COLO668 (cell line): Measurements from ENCODE around the gene UBXN6.

Experiments used
- DNase-seq: peaks from one replicate; lab custom pipeline; 2025; ENCODE audit not compliant: unreplicated experiment; lab: John Stamatoyannopoulos, UW

UBXN6 gene, protein sequence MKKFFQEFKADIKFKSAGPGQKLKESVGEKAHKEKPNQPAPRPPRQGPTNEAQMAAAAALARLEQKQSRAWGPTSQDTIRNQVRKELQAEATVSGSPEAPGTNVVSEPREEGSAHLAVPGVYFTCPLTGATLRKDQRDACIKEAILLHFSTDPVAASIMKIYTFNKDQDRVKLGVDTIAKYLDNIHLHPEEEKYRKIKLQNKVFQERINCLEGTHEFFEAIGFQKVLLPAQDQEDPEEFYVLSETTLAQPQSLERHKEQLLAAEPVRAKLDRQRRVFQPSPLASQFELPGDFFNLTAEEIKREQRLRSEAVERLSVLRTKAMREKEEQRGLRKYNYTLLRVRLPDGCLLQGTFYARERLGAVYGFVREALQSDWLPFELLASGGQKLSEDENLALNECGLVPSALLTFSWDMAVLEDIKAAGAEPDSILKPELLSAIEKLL

DNA sequence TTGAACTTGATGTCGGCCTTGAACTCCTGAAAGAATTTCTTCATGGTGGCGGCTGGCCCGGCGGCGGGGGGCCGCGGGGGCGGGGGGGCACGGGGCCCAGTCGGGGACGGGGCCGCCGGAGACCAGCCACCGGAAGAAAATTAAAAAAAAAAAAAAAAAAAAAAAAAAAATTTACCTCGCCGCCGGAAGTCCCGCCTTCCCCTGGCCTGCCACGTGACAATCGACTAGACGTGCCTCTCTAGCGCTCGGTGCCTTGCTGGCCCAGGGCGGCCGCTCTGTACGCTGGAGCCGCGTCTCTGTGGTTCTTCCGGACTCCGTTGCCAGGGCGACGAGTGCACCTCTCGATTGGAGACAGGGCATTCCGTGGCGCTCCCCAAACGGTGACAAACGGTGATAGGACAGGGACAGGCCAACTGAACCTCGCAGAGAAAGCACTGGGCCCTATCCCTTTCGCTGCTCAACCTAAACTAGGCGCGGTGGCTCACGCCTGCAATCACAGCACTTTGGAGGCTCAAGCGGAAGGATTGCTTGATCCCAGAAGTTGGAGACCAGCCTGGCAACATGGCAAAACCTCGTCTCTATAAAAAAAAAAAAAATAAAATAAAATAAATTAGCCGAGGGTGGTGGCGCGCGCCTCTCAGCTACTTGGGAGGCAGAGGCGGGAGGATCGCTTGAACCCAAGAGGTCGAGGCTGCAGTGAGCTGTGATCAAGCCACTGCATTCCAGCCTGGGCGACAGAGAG, at the start of gene UBXN6:
UBXN6 (minus strand) TSS at position 141 of the 742 bp plus-strand sequence; CDS start at position 44, 97 bp downstream.
- peak; percentile 97 for DNase-seq

DNA sequence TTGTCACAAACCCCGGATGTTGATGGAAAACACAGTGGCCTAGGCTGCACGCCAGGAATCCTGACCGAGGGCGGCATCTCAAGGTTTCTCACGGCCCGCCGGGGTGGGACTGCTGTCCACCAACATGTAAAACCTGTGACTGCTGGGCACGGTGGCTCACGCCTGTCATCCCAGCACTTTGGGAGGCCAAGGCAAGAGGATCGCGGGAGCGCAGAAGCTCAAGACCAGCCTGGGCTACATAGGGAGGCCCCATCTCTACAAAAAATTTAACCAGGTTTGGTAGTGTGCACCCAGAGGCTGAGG, 49.5 kb upstream of the UBXN6 start:
- DNase-seq = no peak

DNA sequence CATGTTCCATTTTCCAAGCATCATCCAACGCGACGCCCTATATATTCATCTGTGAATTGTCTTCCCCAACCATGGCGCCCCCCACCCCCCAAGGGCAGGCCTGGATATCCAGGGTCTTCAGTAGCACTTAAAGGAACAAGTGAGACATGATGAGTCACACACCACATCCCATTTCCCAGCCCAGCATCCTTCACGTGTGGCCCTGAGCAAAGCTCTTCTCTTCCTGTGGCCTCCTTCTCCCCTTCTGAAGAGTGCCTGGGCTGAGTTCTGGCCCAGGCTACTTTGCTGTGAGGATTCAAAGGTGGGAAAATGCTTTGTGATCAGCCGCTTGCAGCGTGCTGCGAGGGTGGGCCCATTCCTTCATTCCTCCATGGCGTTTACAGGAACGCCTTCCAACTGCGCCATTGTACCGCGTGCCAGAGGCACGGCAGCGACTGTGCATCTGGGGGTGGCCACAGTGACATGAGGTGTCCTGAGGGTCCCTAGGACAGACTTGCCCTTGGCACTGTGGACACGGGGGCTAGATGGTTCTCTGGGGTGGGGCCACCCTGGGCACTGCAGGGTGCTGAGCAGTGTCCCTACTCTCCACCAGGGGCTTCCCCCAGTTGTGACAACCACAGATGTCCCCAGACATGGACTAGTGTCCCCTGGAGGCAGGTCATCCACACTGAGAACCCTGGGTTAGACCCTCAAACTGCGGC, 49.0 kb upstream of the UBXN6 start:
- DNase-seq = no peak

DNA sequence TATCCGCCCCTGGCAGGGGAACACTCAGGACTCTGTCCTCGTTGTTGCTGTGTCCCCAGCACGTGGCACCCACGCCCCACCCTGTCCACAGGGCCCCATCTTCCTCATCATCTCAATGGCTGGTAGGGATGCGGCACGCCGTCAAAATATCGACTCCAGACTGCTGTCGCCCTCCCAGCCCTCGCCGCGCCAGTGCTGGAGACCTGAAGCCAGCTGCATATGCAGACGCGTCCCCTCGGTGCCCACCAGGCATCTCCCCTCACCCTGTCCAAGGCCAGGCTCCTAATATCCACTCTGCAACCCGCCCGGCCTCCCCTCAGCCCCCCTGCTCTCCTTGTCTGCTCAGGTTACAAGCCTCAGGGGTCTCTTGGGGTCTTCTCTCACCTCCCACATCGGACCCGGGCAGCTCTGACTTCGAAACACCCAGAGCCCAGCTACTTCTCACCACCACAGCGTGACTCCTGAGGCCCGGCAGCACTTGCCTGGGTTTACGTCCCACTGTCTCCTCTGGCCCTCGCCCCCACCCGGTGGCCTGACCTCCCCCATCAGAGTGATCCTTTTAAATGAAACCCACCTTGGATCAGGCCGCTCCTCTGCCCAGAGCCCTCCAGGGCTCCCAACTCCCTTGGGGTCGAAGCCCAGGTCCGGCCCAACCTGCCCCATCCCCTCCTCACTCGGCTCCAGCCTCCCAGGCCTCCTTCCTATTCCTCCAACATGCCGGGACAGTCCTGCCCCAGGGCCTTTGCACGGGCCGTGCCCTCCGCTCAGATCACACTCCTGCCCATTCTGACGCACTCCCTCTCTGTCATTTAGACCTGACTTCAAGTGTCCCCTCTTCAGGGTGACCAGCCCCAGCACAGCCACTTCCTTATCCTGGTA, 48.2 kb upstream of the UBXN6 start:
- no peak for DNase-seq

DNA sequence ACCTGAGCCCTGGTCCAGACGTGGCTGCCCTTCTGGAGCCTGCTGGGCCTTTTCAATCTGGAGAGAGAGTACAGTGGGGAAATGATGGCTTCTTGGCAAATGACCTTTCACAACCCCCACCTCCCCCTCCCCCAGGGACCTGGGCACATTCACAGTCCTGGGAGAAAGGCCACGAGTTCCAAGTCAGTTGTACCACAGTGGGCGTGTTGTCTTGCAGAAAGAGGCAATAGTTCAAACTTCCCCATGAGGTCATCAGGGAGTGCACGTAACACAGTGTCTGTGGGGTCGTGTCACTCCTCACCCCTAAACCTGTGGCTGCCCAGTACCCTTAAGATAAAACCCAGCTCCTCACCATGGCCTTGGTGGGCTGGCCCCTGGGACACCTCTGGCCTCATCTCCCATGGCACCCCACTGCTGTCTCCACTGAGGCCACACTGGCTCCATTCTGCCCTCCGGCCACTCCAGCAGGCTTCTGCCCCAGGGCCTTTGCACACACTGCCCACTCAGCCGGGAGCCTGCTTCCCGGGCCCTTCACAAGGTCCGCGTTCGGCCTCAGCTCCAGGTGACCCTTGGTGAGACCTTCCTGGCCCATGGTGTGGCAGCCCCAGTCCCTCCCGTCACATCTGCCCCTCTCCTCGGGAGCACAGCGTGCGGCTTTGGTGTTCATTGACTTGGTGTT, 47.4 kb upstream of the UBXN6 start:
- DNase-seq = no peak

DNA sequence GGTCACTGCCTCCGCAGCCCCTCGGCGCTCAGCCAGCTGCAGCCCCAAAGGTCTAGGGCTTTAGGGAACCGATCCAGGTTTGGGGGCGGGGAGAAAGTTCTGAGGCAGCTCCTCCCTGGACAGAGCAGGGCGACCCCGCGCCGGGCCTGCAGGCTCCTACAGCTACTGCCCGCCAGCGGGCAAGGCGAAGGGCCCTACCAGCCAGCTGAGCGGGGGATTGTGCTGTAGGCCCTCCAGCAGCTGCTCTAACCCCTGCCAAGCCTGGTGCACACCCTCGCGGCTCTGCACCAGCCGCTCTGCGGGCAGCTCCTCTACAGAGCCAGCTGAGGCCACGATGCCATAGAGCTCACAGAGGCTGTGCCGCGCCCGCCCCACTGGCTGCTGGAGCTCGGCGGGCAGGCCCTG, 46.7 kb upstream of the UBXN6 start:
- DNase-seq = no peak

DNA sequence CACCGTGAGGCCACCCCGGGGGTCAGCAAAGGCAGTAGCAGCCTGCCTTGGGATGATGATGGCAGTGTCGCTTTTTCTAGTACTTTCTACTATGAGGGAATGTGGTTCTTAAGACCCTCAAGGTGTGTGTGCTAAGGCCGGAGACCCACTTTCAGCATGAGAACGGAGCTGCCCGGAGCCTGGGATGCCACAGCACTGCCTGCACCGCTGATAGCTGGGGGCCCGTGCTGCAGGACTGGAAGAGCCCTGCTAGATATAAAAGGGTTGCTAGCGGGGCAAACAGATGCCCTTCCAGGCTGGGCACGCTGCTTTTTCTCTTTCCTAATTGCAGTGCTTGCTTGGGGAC, 46.2 kb upstream of the UBXN6 start:
- DNase-seq = no peak

DNA sequence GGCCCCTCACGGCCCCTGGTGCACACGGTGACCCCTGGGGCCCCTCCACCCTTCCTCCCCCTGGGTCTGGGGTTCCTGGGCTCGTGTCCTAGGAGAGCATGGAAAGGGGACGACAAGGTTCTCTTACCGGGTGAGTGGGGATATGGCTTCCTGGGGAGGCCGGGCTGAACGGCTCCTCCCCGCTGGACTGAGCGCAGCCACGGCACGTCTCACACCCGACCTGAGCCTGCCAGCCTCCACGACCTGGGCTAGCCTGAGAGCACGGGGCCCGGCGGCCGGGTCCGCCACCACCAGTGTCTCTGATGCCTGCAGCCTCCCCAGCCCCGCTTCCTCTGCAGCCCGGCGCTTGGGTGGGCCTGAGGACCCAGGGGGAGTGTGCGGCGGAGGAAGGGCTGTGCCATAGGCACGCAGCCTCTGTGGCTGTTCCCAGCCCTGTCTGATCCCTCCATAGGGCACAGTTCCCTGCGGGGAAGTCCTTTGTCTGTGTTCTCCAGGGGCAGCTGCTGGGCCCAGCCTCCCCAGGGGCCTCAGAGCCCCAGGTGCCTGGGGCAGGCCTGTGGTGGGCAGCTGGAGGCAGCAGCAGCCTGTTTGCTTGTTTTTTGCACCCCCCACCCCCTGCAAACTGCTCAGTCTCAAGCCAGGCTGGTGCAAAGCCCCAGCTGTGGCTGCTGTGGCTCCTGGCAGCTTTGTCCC, 45.7 kb upstream of the UBXN6 start:
- DNase-seq = no peak

DNA sequence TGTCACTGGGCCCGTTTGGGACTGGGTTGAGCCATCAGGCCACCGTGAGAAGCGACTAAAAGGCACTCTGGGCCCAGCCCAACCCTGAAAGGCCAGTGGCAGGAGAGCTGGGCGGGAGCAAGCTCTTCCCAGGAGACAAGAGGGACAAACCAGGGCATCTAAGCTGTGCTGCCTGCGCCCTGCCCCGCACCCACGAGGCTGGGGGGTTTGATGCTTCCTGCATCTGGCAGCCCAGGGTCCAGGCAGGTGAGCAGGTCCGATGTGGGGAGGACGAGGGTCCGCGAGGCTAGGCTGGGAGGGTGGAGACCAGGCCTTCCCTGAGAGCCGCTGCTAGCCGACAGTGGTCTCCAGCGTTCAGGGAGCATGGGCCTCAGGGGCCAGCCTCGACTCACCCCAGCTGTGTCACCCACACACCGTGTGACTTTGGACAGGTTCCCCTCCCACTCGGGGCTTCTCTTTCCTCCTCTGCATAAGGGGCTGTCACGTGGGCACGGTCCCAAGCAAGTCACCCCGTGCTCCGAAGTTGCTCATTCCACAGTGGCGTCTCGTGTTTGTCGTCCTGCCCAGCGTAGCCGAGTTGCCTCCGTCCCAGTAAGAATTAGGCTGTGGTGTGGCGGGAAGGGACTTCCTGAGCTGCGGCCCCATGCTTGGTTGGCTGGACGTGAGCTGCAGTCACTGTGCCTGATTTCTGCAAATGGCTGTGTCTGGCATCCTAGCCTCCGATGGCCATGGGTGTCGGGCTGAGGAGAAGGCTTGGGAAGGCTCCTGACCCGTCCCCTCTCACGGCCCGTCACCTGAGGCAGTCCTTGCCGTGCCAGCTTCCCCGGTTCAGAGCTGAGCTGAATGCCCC, 44.9 kb upstream of the UBXN6 start:
- DNase-seq = no peak

DNA sequence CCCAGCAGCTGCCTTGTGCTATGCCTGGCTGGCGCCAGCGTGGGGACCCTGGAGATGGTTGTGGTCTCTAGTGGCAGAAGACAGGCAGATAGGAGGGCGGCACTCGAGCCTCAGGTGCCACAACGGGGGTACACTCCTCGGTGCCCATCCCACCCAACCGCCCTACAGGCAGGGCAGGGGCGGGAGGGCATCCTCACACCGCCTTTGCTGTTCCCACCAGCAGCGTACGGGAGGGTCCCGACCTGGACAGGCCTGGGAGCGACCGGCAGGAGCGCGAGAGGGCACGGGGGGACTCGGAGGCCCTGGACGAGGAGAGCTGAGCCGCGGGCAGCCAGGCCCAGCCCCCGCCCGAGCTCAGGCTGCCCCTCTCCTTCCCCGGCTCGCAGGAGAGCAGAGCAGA, 44.1 kb upstream of the UBXN6 start:
- no peak for DNase-seq

DNA sequence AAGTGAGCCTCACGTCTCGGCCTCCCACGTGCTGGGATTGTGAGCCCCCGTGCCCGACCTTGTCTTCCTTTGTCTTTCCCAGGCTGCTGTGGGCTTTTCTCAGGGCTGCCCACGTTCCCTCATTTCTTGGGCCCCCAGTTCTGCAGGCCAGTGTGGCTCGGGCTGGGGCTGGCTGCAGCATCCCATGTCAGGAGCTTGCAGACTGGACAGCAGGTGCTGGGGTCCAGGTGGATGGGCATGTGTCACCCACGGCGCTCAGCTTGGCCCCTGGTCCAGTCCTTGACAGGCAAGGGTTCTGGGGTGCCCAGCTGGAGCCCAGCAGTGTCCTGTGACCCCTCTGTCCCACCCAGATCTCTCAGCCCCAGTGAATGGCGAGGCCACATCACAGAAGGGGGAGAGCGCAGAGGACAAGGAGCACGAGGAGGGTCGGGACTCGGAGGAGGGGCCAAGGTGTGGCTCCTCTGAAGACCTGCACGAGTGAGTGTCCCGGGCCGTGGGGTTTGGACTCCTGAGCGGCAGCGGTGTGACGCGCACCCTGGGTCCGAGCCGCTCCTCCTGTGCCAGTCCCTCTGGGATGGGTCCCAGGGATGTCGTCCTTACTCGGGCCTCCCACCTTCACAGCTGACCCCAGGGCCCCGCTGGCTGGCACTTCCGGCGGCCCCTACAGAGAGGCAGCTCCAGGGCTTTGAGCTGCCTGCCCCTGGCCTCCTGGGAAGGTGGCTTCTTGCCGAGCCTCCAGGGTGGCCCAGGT, 43.4 kb upstream of the UBXN6 start:
- DNase-seq = no peak

DNA sequence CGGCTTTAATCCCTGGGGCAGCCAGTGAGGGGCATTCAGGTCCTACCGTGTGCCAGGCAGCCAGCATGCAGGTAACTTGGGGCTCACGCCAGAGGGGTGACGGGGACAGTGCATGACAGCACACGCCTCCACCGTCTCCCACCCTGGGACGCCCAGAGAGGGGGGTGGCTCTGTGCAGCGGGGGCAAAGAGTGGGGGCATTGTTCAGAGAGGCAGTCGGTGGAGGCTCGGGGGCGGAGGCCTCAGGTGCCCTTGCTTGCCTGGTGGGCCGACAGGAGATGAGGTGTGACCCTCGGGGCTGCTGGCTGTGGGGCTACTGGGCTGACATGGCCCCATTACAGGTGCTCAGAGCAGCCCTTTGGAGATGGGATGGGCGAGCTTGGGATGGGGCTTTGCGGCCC, 42.3 kb upstream of the UBXN6 start:
- DNase-seq = no peak

DNA sequence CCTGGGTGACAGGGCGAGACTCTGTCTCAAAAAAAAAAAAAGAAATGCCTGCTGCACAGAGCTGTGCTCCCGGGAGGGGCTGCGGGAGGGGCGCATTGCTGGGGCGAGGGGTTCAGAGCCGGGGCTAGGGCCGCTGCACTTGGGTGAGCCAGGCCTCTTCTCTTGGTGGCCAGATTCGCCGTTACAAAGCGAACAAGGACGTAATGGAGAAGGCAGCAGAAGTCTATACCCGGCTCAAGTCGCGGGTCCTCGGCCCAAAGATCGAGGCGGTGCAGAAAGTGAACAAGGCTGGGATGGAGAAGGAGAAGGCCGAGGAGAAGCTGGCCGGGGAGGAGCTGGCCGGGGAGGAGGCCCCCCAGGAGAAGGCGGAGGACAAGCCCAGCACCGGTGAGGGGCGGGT, 41.7 kb upstream of the UBXN6 start:
- DNase-seq = no peak

DNA sequence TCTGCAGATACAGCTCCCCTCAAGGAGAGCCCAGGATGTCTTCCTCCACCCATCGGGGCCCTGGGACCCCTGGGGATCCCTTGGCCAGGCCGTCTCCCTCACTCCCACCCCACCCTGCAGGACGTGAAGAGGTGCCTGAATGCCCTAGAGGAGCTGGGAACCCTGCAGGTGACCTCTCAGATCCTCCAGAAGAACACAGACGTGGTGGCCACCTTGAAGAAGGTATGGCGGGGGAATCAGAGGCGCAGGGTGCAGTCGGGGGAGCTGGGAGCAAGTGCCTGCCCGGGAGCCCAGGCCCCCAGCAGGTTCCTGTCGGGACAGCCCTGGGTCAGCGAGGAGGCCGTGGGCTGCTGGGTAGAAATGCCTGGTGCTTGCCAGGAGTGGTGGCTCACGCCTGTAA, 41.1 kb upstream of the UBXN6 start:
- DNase-seq = no peak

DNA sequence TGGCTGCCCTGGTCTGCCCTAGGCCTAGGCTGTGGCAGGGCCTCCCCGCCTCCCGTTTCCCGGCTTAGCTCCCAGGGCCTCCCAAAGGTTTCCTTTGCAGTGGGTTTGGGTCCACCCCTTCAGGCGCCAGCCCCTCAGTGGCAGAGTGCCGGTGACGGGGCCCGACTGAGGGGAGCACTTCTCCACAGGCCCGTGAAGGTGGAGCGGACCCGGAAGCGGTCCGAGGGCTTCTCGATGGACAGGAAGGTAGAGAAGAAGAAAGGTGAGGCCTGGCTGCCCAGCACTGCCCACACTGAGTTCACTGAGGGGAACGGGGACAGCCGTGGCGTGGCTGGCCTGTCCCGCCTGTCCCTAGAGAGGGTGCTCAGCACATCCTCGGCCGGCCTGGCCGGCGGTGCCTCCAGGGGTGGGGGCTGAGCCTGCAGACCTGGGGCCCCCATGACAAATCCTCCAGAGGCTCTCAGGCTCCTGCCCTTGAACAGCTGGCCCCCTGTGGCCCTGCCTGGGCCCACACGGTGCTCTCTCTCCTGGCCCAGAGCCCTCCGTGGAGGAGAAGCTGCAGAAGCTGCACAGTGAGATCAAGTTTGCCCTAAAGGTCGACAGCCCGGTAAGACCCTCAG, 40.3 kb upstream of the UBXN6 start:
- no peak for DNase-seq

DNA sequence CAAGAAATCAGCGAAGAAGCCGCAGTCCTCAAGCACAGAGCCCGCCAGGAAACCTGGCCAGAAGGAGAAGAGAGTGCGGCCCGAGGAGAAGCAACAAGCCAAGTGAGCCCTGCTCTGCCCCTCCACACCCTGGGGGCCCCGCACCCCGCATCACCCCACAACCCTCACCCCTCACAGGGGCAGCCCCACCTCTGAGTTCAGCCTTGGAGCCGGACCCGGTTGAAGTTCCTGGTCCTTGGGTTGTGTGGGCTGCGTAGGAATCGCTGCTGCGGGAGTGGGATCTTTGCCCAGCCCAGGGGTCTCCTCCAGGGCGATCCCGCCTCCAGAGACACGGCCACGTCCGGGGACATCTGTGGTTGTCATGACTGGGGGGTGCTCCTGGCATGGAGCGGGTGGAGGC, 38.7 kb upstream of the UBXN6 start:
- DNase-seq = no peak

DNA sequence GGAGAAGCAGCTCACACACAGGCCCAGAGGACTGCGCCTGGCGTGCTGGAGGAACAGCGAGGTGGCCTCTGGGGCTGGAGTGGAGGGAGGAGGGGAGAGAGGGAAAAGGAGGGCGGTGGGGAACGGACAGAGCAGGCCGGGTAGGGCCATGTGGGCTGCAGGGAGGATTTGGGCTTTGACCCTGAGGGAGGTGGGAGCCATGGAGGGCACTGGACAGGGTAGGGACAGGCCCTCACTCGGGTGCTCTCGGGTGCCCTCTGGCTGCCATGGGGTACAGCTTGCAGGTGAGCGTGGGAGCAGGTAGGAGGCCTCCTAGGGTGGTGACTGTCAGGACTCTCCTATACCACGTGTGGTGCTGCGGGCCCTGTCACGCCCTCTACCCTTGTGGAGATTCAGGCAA, 37.9 kb upstream of the UBXN6 start:
- peak; percentile 16 for DNase-seq

DNA sequence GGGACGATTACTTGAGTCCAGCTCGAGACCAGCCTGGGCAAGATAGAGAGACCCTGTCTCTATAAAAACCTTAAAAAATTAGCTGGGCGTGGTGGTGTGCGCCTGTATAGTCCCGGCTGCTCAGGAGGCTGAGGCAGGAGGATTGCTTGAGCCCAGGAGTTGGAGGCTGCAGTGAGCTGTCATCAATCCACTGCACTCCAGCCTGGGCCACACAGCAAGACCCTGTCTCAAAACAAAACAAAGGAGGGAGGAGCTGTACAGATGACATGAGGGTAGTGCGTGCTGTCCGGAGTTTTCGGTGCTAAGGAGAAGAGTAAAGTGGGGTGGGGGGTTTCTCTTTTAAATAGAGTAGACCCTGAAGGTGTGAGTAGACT, 37.1 kb upstream of the UBXN6 start:
- DNase-seq = no peak
